Heart left ventricle (tissue), 16 donors: ENCODE measurements around the gene PCDH8. TPM values are rescaled to one million over a fixed set of nuclear protein-coding genes. Genes with fewer than 3 reads are reported as not detected.
A peak's percentile ranks its signal among the peaks of the same experiment; 100 is the strongest.

Experiments used
- ATAC-seq, 4 donors: fragments of 200-7000 bp; cut with Tn5 transposase; one replicate each; pipeline ENCODE4 v1.9.1; 2020 to 2022; ENCODE audit warnings: moderate library complexity in 4 of 4, mild to moderate bottlenecking in 3 of 4, moderate number of reproducible peaks in 1 of 4
- DNase-seq, 5 donors: peaks; one replicate each; pipeline ENCODE4 v3.0.0-alpha.2; 2020
- H3K27ac ChIP-seq, 12 donors: fragments of 200-600 bp; sonication (generic) in 4 of 12; one replicate each; pipeline versions ENCODE4 v1.5.0 to v1.8.0; 2016 to 2022; ENCODE audit warnings: mild to moderate bottlenecking in 2 of 12
- H3K27me3 ChIP-seq, 9 donors: fragments of 200-600 bp; sonication (generic) in 2 of 9; one replicate each; pipeline versions ENCODE4 v1.5.1 to v1.8.0; 2016 to 2022; ENCODE audit warnings: mild to moderate bottlenecking in 3 of 9
- H3K36me3 ChIP-seq, 9 donors: fragments of 200-600 bp; sonication (generic) in 2 of 9; one replicate each; pipeline versions ENCODE4 v1.5.0 to v1.8.0; 2018 to 2022; ENCODE audit warnings: mild to moderate bottlenecking in 2 of 9
- H3K4me1 ChIP-seq, 12 donors: fragments of 200-600 bp; sonication (generic) in 4 of 12; one replicate each; pipeline versions ENCODE4 v1.5.0 to v1.8.0; 2016 to 2022; ENCODE audit warnings: mild to moderate bottlenecking in 3 of 12
- H3K4me3 ChIP-seq, 12 donors: fragments of 200-600 bp; sonication (generic) in 4 of 12; one replicate each; pipeline versions ENCODE4 v1.5.0 to v1.8.0; 2017 to 2022; ENCODE audit warnings: mild to moderate bottlenecking in 9 of 12, moderate library complexity in 4 of 12
- H3K9me3 ChIP-seq, 12 donors: fragments of 200-600 bp; sonication (generic) in 4 of 12; one replicate each; pipeline versions ENCODE4 v1.5.0 to v1.8.0; 2016 to 2022; ENCODE audit warnings: mild to moderate bottlenecking in 1 of 12
- POLR2A ChIP-seq, 2 donors: fragments of 450-650 bp; IDR thresholded peaks; one replicate each; pipeline ENCODE4 v1.6.1; 2017; ENCODE audit warnings: antibody characterized with exemption in 2 of 2, mild to moderate bottlenecking in 2 of 2, moderate library complexity in 2 of 2
- WGBS, 4 donors: extraction: QIAGEN DNeasy Blood & Tissue Kit in 2 of 4; methylation state at CpG; one replicate each; pipeline versions ENCODE4 v1.1.5 to v1.1.7; 2013 to 2018; 5-methylcytosine and 5-hydroxymethylcytosine counted together
- intact Hi-C, 10 donors: fragments of 100-400 bp; cut with DNase I; formaldehyde crosslinking; loops; one replicate each; pipeline versions ENCODE4 v1.11.1 to v1.14.2; 2022
- polyA plus RNA-seq, 2 donors: library from polyadenylated mRNA; stranded (reverse); fragments of 200-250 nt; gene quantifications; one replicate each; pipeline ENCODE4 v1.2.3, GENCODE V29; 2013
- total RNA-seq, 9 donors: library from RNA; depleted of rRNA in 2 of 9; stranded (reverse); fragments of >200 nt in 2 of 9; fragmentation: NEBNext Ultra II Directional in 3 of 9; extraction: Animal tissue kit (Norgen Biotek cat#: 25700) in 3 of 9; gene quantifications; one replicate each; pipeline versions ENCODE4 v1.1.0 to v1.2.4, GENCODE V29; 2016 to 2023
- TF ChIP-seq, protein P1 (sequence below), 12 donors: fragments of 200-600 bp; sonication (generic) in 4 of 12; IDR thresholded peaks; one replicate each; pipeline versions ENCODE4 v1.5.0 to v1.8.0; 2018 to 2022; ENCODE audit warnings: antibody characterized with exemption in 12 of 12, mild to moderate bottlenecking in 5 of 12
- donor health status: ischemic (EF 13 %, LVEDD 7.1; RV severe dilation, severe dysfunction).
- donor health status: healthy with polysubstance abuse.
- donor health status: DM: no; HTN: yes; CAD: no.
- donor health status: DM: no; HTN: no; CAD: no.
- donor health status: ischemic (EF 25% LVEDD 6.9; RV normal size, moderate dysfunction).
- donor health status: ischemic (EF 25% LVEDD 5.7; RV mildly dilated, moderate dysfunction).
- donor health status: healthy.
- donor health status: DM: yes; HTN: yes; CAD: no.
- donor health status: ischemic (EF 35%, LVEDD 5.7; RV mildly dilated, moderate dysfunction).
- donor health status: nonischemic (EF 11% LVEDD 7.7; RV severe dilation, severe dysfunction).
- donor health status: DM: yes; HTN: yes; CAD: no.
- donor health status: PGD.
- donor health status: ischemic (EF 29% LVEDD 5.4; RV normal size, mild dysfunction).
- donor health status: nonischemic (EF 23%, LVEDD 6.1; RV moderate dilation, normal function).

The PCDH8 gene
- total and polyA plus RNA-seq, 11 donors, result not detected

DNA sequence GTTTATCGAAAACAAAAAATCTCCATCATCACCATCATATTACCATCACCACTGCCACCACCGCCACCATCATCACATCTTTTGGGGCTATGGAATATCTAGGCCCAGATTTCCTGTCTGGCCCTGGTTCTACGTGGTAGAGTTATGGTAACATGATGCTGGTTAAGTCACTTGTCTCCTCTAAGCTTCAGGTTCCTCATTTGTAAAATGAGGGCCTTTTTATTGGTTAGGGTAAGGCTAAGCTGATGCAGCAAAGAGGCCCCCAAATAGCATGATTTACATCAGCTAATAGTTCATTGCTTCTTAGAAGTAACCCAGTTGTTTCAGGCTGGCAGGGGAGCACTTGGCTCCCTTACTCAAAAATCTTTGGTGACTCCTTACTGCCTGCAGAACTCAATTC is 37.9 kb downstream of the PCDH8 start:
- no peak for ATAC-seq
- peaks cover 0 to 8% (median 0%) of the 10 kb centered on the region in 12 donors for H3K4me1 ChIP-seq
- no peaks in the 10 kb centered on the region for H3K9me3 ChIP-seq
- TF ChIP-seq, protein P1, sequence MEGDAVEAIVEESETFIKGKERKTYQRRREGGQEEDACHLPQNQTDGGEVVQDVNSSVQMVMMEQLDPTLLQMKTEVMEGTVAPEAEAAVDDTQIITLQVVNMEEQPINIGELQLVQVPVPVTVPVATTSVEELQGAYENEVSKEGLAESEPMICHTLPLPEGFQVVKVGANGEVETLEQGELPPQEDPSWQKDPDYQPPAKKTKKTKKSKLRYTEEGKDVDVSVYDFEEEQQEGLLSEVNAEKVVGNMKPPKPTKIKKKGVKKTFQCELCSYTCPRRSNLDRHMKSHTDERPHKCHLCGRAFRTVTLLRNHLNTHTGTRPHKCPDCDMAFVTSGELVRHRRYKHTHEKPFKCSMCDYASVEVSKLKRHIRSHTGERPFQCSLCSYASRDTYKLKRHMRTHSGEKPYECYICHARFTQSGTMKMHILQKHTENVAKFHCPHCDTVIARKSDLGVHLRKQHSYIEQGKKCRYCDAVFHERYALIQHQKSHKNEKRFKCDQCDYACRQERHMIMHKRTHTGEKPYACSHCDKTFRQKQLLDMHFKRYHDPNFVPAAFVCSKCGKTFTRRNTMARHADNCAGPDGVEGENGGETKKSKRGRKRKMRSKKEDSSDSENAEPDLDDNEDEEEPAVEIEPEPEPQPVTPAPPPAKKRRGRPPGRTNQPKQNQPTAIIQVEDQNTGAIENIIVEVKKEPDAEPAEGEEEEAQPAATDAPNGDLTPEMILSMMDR (IDR thresholded peaks at IDR 0.05), result no peak
- DNase-seq, result no peak
- 86 to 92% (median 87%) methylated on average over 3 of the region's 3 CpGs for WGBS, 4 donors
- no peak overlapping the region for H3K4me3 ChIP-seq
- H3K27ac ChIP-seq, result no peak overlapping the region
- peaks cover 0 to 8% (median 0%) of the 10 kb centered on the region in 9 donors for H3K27me3 ChIP-seq
- no peaks in the 10 kb centered on the region for H3K36me3 ChIP-seq
- intact Hi-C loops, result no loop called here

DNA sequence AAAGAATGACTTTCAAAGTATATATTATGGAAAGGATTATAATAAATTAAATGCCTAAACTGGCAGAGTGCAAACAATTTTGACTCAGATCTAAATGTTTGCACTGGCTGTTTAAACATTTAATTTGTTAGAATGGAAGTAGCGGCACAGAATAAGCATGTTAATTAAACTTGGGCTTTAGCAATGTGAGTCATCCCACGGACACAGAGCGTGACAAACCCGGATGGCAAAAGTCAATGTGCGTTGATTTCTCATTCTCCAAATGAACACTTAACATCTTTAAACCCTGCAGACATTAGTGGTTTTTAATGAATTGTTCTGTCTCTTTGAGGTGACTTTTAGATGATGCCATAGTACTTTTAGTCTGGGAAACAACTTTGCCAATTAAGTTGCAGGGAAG is 38.4 kb downstream of the PCDH8 start:
- H3K27me3 ChIP-seq, result peaks cover 0 to 8% (median 0%) of the 10 kb centered on the region in 9 donors
- no peaks in the 10 kb centered on the region for H3K36me3 ChIP-seq
- ATAC-seq, result no peak
- H3K27ac ChIP-seq, result no peak overlapping the region
- WGBS, 4 donors, result 90 to 94% (median 92%) methylated on average over 5 of the region's 5 CpGs
- H3K9me3 ChIP-seq, result no peaks in the 10 kb centered on the region
- no peak overlapping the region for H3K4me3 ChIP-seq
- no peak for DNase-seq
- intact Hi-C loops, result no loop called here
- TF ChIP-seq, protein P1 (IDR thresholded peaks at IDR 0.05), result no peak
- TF ChIP-seq POLR2A (IDR thresholded peaks at IDR 0.05), result no peak
- peaks cover 0 to 8% (median 0%) of the 10 kb centered on the region in 12 donors for H3K4me1 ChIP-seq

DNA sequence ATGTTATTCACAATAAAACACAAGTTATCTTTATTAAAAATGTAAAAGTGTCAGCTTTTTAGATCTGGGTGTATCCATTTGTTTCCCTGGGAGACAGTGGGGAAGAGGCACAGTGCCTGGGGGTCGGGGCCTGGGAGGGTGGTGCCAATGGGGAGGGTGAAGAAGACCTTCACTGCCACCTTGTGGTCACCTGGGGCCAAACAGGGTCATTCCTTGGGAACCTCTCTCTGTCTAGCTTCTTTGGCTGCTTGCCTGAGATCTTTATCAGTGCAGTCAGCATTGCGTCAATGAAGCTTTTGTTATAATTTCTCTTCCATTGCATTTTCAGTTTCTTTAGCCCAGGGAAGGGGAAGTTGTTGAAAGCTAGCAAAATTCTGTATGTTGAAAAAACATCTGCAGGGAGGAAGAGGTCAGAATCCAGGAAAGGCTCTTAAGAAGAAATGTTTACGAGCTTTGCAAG is 39.1 kb downstream of the PCDH8 start:
- H3K27me3 ChIP-seq, result peaks cover 0 to 6% (median 0%) of the 10 kb centered on the region in 9 donors
- peak in 4 of 5 donors; percentile 37 to 70 (median 54) for DNase-seq
- no peaks in the 10 kb centered on the region for H3K9me3 ChIP-seq
- 10 to 23% (median 18%) methylated on average over 3 of the region's 3 CpGs for WGBS, 4 donors
- H3K4me1 ChIP-seq, result peaks cover 0 to 8% (median 0%) of the 10 kb centered on the region in 12 donors
- no peak overlapping the region for H3K27ac ChIP-seq
- intact Hi-C loops, result loop anchor here in 1 of 10 donors (10.0 kb wide), 1 partner anchor 145 kb away; no protein-coding TSS in a partner anchor
- H3K4me3 ChIP-seq, result no peak overlapping the region
- ATAC-seq, result peak in 3 of 4 donors; percentile 49 to 91 (median 53)
- TF ChIP-seq POLR2A (IDR thresholded peaks at IDR 0.05), result no peak
- TF ChIP-seq, protein P1 (IDR thresholded peaks at IDR 0.05), result peak; percentile 38 to 70 (median 56)
- H3K36me3 ChIP-seq, result no peaks in the 10 kb centered on the region

DNA sequence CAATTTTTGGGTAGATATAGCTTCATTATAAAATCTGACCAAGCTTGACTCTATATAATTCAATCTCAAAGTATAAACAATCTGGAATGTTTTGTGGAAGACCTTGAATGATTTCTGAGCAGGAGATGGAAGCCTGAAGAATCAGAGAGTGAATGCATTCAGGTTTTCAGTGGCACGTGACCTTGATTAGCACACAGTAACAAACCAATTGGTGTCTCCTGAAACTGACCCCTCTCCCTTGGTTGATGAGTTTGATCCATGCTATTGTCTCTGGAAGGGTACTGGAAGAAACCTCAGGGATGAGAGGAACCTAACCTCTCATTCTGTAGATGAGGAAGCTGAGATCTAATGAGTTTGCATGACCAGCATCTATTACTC is 39.6 kb downstream of the PCDH8 start:
- intact Hi-C loops, result loop anchor here in 1 of 10 donors (10.0 kb wide), 1 partner anchor 144 kb away; no protein-coding TSS in a partner anchor
- H3K4me1 ChIP-seq, result peaks cover 0 to 8% (median 0%) of the 10 kb centered on the region in 12 donors
- 64 to 88% (median 80%) methylated on average over 1 of the region's 1 CpG for WGBS, 4 donors

DNA sequence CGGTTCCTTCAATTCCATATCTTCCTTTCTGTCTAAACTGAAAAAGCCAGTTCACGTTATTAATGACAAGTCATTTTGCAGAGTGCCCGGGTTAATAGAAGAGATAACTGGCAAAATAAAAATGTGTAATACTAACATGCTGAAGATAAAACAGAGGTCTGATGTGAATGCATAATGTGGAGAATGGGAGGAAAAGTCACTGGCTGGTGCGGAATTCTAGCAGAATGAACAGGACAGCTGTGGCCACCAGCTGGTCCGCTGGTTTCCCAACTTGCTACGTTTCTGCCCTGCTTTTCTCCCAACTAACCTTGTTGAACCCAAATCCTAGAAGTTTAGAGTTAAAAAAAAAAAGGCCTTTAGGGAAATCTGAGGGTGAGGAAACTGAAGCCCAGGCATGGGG is 42.4 kb downstream of the PCDH8 start:
- Histone ChIP-seq H3K4me3 (no peak overlapping the region), H3K9me3 (no peaks in the 10 kb centered on the region), H3K36me3 (no peaks in the 10 kb centered on the region), H3K4me1 (peaks cover 0 to 8% (median 0%) of the 10 kb centered on the region in 12 donors), H3K27ac (no peak overlapping the region), H3K27me3 (no peaks in the 10 kb centered on the region)
- TF ChIP-seq, protein P1 (IDR thresholded peaks at IDR 0.05), result no peak
- no peak for TF ChIP-seq POLR2A (IDR thresholded peaks at IDR 0.05)
- no peak for DNase-seq
- intact Hi-C loops, result loop anchor here in 1 of 10 donors (10.0 kb wide), 1 partner anchor 141 kb away; no protein-coding TSS in a partner anchor
- ATAC-seq, result no peak
- 80 to 88% (median 82%) methylated on average over 6 of the region's 6 CpGs for WGBS, 4 donors

More for the DNA sequence above, 39.6 kb downstream of the PCDH8 start:
- no peak overlapping the region for H3K4me3 ChIP-seq
- no peak for TF ChIP-seq POLR2A (IDR thresholded peaks at IDR 0.05)
- H3K36me3 ChIP-seq, result no peaks in the 10 kb centered on the region
- H3K9me3 ChIP-seq, result no peaks in the 10 kb centered on the region
- DNase-seq (no peak), ATAC-seq (no peak)
- peaks cover 0 to 1% (median 0%) of the 10 kb centered on the region in 9 donors for H3K27me3 ChIP-seq
- H3K27ac ChIP-seq, result no peak overlapping the region
